GM12865 (cell line): Measurements from ENCODE around the gene ADGRB3.

Experiments
- DNase-seq: peaks from one replicate; pipeline ENCODE4 v3.0.0; 2010; ENCODE audit warnings: low read depth
- H3K4me3 ChIP-seq: 2 replicates; pipeline ENCODE4 v1.5.1; 2011; ENCODE audit warnings: mild to moderate bottlenecking, low read depth, low read length, control low read depth
- CTCF ChIP-seq: IDR thresholded peaks from 2 replicates; pipeline ENCODE4 v1.5.1; 2011; ENCODE audit warnings: low read length, control low read depth, low read depth, inconsistent platforms; ENCODE audit not compliant: insufficient read depth; ENCODE audit errors: missing control alignments

The ADGRB3 gene

GRCh38 chr6:68732423-68732822 is 97.3 kb downstream of the ADGRB3 start:
- no peak overlapping the region for H3K4me3 ChIP-seq
- DNase-seq: no peak
- TF ChIP-seq CTCF: no peak

- no peak for DNase-seq
- no peak for TF ChIP-seq CTCF
- no peak overlapping the region for H3K4me3 ChIP-seq
Measured at GRCh38 chr6:68735866-68736265, 100.8 kb downstream of the ADGRB3 start.

GRCh38 chr6:68737061-68737460 is 102.0 kb downstream of the ADGRB3 start:
- no peak for DNase-seq
- H3K4me3 ChIP-seq: no peak overlapping the region
- TF ChIP-seq CTCF: no peak

GRCh38 chr6:68738039-68738438 is 103.0 kb downstream of the ADGRB3 start:
- DNase-seq: no peak
- no peak overlapping the region for H3K4me3 ChIP-seq
- no peak for TF ChIP-seq CTCF

GRCh38 chr6:68740828-68741500 is 105.9 kb downstream of the ADGRB3 start:
- DNase-seq: no peak

GRCh38 chr6:68741501-68742386 is 106.7 kb downstream of the ADGRB3 start:
- no peak overlapping the region for H3K4me3 ChIP-seq
- DNase-seq: no peak
- no peak for TF ChIP-seq CTCF

More at GRCh38 chr6:68740828-68741500, 105.9 kb downstream of the ADGRB3 start:
- no peak for TF ChIP-seq CTCF
- no peak overlapping the region for H3K4me3 ChIP-seq
